Sigmoid colon (tissue), 7 donors: ENCODE measurements around the gene COL5A2. TPM values are rescaled to one million over a fixed set of nuclear protein-coding genes. Genes with fewer than 3 reads are reported as not detected.
A peak's percentile ranks its signal among the peaks of the same experiment; 100 is the strongest.

Source experiments
- DNase-seq: peaks from one replicate; pipeline ENCODE4 v3.0.0-alpha.2; 2019
- H3K27ac ChIP-seq, 4 donors: fragments of 200-600 bp; sonication (generic); one replicate each; pipeline ENCODE4 v1.5.1; 2016 to 2019; ENCODE audit warnings: mild to moderate bottlenecking in 1 of 4
- H3K27me3 ChIP-seq, 3 donors: fragments of 200-600 bp; sonication (generic); one replicate each; pipeline ENCODE4 v1.5.1; 2019; ENCODE audit warnings: mild to moderate bottlenecking in 1 of 3
- H3K36me3 ChIP-seq, 4 donors: fragments of 200-600 bp; sonication (generic); one replicate each; pipeline ENCODE4 v1.5.1; 2016 to 2019
- H3K4me1 ChIP-seq, 4 donors: fragments of 200-600 bp; sonication (generic); one replicate each; pipeline ENCODE4 v1.5.1; 2017 to 2019
- H3K4me3 ChIP-seq, 4 donors: fragments of 200-600 bp; sonication (generic); one replicate each; pipeline ENCODE4 v1.5.1; 2017 to 2019; ENCODE audit warnings: mild to moderate bottlenecking in 2 of 4, moderate library complexity in 1 of 4
- H3K9me3 ChIP-seq, 4 donors: fragments of 200-600 bp in 3 of 4; sonication (generic) in 3 of 4; one replicate each; pipeline versions ENCODE4 v1.5.1 to v1.6.1; 2013 to 2019
- CTCF ChIP-seq, 4 experiments: fragments of 450-650 bp in 3 of 4; fragments of 200-600 bp in 1 of 4; IDR thresholded peaks; one replicate each; pipeline ENCODE4 v1.5.1; 2016 to 2019; ENCODE audit warnings: antibody characterized with exemption in 4 of 4, mild to moderate bottlenecking in 3 of 4, moderate library complexity in 2 of 4
- EP300 ChIP-seq, 4 donors: sonication (generic); formaldehyde crosslinking; IDR thresholded peaks; one replicate each; pipeline ENCODE4 v1.6.1; 2017; ENCODE audit warnings: antibody characterized with exemption in 4 of 4
- POLR2A ChIP-seq, 2 donors: fragments of 450-650 bp; IDR thresholded peaks; one replicate each; pipeline ENCODE4 v1.6.1; 2016; ENCODE audit warnings: antibody characterized with exemption in 2 of 2, mild to moderate bottlenecking in 2 of 2, moderate library complexity in 2 of 2
- POLR2AphosphoS5 ChIP-seq, 4 donors: sonication (generic); formaldehyde crosslinking; IDR thresholded peaks; one replicate each; pipeline ENCODE4 v1.6.1; 2017; ENCODE audit warnings: antibody characterized with exemption in 4 of 4
- WGBS, 2 donors: extraction: QIAGEN DNeasy Blood & Tissue Kit; methylation state at CpG; one replicate each; pipeline ENCODE4 v1.1.7; 2013; 5-methylcytosine and 5-hydroxymethylcytosine counted together
- intact Hi-C: fragments of 100-400 bp; cut with DNase I; formaldehyde crosslinking; loops from one replicate; pipeline ENCODE4 v1.15.1; 2023
- polyA plus RNA-seq, 3 donors: library from polyadenylated mRNA; stranded (reverse); fragments of 200-250 nt; gene quantifications; one replicate each; pipeline ENCODE4 v1.2.3, GENCODE V29; 2013
- total RNA-seq, 4 donors: library from RNA; depleted of rRNA; stranded (reverse); fragments of >200 nt; gene quantifications; one replicate each; pipeline ENCODE4 v1.1.0, GENCODE V29; 2016
- donor health status: healthy with polysubstance abuse.
- donor health status: Bipolar disorder and iron deficiency.
- donor health status: healthy.

The COL5A2 gene
- total and polyA plus RNA-seq, 7 donors, result 3.6 to 164 (median 60.9) TPM

- DNase-seq, result no peak
- Histone ChIP-seq H3K4me1 (peaks cover 0 to 58% (median 40%) of the 10 kb centered on the region in 4 donors), H3K9me3 (no peaks in the 10 kb centered on the region), H3K27ac (no peak overlapping the region), H3K36me3 (no peaks in the 10 kb centered on the region), H3K27me3 (no peaks in the 10 kb centered on the region), H3K4me3 (no peak overlapping the region)
- 86 to 93% methylated on average over 1 of the region's 1 CpG for WGBS, 2 donors
- TF ChIP-seq POLR2A (IDR thresholded peaks at IDR 0.05) (no peak), CTCF (IDR thresholded peaks at IDR 0.05) (no peak), EP300 (IDR thresholded peaks at IDR 0.05) (no peak), POLR2AphosphoS5 (IDR thresholded peaks at IDR 0.05) (no peak)
- intact Hi-C loops, result no loop called here
Measured at GRCh38 chr2:189147989-189148388, 31.6 kb downstream of the COL5A2 start.

GRCh38 chr2:189147361-189147760 is 32.2 kb downstream of the COL5A2 start:
- 88 to 94% methylated on average over 2 of the region's 2 CpGs for WGBS, 2 donors
- peaks cover 0 to 52% (median 34%) of the 10 kb centered on the region in 4 donors for H3K4me1 ChIP-seq

GRCh38 chr2:189146553-189146952 is 33.0 kb downstream of the COL5A2 start:
- Histone ChIP-seq H3K4me1 (peaks cover 0 to 45% (median 28%) of the 10 kb centered on the region in 4 donors), H3K9me3 (no peaks in the 10 kb centered on the region), H3K36me3 (no peaks in the 10 kb centered on the region), H3K27me3 (no peaks in the 10 kb centered on the region), H3K4me3 (no peak overlapping the region), H3K27ac (peak overlapping the region in 1 of 4 donors; percentile 8)
- TF ChIP-seq EP300 (IDR thresholded peaks at IDR 0.05), result no peak
- TF ChIP-seq POLR2A (IDR thresholded peaks at IDR 0.05), result no peak
- TF ChIP-seq CTCF (IDR thresholded peaks at IDR 0.05), result no peak
- no peak for TF ChIP-seq POLR2AphosphoS5 (IDR thresholded peaks at IDR 0.05)
- DNase-seq, result no peak
- WGBS, 2 donors, result 42 to 61% methylated on average over 2 of the region's 2 CpGs
- intact Hi-C loops, result no loop called here

More at GRCh38 chr2:189147361-189147760, 32.2 kb downstream of the COL5A2 start:
- no peak for TF ChIP-seq POLR2A (IDR thresholded peaks at IDR 0.05)
- TF ChIP-seq EP300 (IDR thresholded peaks at IDR 0.05), result no peak
- no peak for TF ChIP-seq POLR2AphosphoS5 (IDR thresholded peaks at IDR 0.05)
- no peak for TF ChIP-seq CTCF (IDR thresholded peaks at IDR 0.05)
- no peak for DNase-seq
- Histone ChIP-seq H3K9me3 (no peaks in the 10 kb centered on the region), H3K4me3 (no peak overlapping the region), H3K36me3 (no peaks in the 10 kb centered on the region), H3K27me3 (no peaks in the 10 kb centered on the region), H3K27ac (no peak overlapping the region)
- intact Hi-C loops, result no loop called here

- Histone ChIP-seq H3K36me3 (no peaks in the 10 kb centered on the region), H3K4me3 (no peak overlapping the region), H3K27ac (peak overlapping the region in 1 of 4 donors; percentile 5), H3K4me1 (peaks cover 0 to 40% (median 27%) of the 10 kb centered on the region in 4 donors), H3K9me3 (no peaks in the 10 kb centered on the region), H3K27me3 (no peaks in the 10 kb centered on the region)
- WGBS, 2 donors, result 82 to 89% methylated on average over 3 of the region's 3 CpGs
- no peak for TF ChIP-seq EP300 (IDR thresholded peaks at IDR 0.05)
- TF ChIP-seq POLR2AphosphoS5 (IDR thresholded peaks at IDR 0.05), result peak in 1 of 4 donors; percentile 6
- DNase-seq, result no peak
- intact Hi-C loops, result no loop called here
Measured at GRCh38 chr2:189144700-189145211, 34.8 kb downstream of the COL5A2 start.

GRCh38 chr2:189143925-189144324 is 35.6 kb downstream of the COL5A2 start:
- TF ChIP-seq POLR2AphosphoS5 (IDR thresholded peaks at IDR 0.05) (no peak), CTCF (IDR thresholded peaks at IDR 0.05) (no peak), EP300 (IDR thresholded peaks at IDR 0.05) (no peak), POLR2A (IDR thresholded peaks at IDR 0.05) (no peak)
- DNase-seq, result peak; percentile 55
- intact Hi-C loops, result no loop called here
- Histone ChIP-seq H3K9me3 (no peaks in the 10 kb centered on the region), H3K36me3 (no peaks in the 10 kb centered on the region), H3K4me1 (peaks cover 0 to 43% (median 25%) of the 10 kb centered on the region in 4 donors), H3K4me3 (no peak overlapping the region), H3K27ac (peak overlapping the region in 1 of 4 donors; percentile 5), H3K27me3 (no peaks in the 10 kb centered on the region)
- WGBS, 2 donors, result 50 to 65% methylated on average over 2 of the region's 2 CpGs
